Measurements from ENCODE around the gene BEST3.

DNA sequence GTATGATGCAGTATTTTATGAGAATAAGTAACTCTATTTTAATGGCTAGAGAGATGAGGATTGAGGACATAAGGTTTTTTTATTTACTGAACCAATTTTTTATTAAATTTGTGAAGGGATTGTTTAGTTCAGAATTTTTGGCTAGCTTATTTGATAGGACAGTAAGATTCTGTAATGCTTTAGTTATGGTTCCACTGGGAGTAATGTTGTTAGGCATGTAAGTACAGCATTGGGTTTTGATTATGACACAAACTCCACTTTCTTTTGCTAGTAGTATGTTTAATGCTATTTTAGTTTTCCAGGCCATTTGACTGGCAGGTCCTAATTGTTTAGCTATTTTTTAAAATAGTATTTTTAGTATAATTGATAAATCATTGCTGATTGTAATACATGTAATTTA lies 54.6 kb downstream of the BEST3 start:
- no peak for TF ChIP-seq POLR2A (IDR thresholded peaks at IDR 0.05)
- TF ChIP-seq, protein P1, sequence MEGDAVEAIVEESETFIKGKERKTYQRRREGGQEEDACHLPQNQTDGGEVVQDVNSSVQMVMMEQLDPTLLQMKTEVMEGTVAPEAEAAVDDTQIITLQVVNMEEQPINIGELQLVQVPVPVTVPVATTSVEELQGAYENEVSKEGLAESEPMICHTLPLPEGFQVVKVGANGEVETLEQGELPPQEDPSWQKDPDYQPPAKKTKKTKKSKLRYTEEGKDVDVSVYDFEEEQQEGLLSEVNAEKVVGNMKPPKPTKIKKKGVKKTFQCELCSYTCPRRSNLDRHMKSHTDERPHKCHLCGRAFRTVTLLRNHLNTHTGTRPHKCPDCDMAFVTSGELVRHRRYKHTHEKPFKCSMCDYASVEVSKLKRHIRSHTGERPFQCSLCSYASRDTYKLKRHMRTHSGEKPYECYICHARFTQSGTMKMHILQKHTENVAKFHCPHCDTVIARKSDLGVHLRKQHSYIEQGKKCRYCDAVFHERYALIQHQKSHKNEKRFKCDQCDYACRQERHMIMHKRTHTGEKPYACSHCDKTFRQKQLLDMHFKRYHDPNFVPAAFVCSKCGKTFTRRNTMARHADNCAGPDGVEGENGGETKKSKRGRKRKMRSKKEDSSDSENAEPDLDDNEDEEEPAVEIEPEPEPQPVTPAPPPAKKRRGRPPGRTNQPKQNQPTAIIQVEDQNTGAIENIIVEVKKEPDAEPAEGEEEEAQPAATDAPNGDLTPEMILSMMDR (IDR thresholded peaks at IDR 0.05), result no peak

All from uterus (tissue), 2 donors.